AG04450 (cell line): Measurements from ENCODE around the gene NEK7. TPM values are rescaled to one million over a fixed set of nuclear protein-coding genes. Genes with fewer than 3 reads are reported as not detected.

ENCODE experiments used
- CTCF ChIA-PET: fragments of 300-600, 350-600 bp; formaldehyde crosslinking; extraction: SDS; loops from one replicate; lab custom pipeline; 2022; ENCODE audit warnings: antibody characterized with exemption, inconsistent platforms; lab: Charles Lee
- POLR2A ChIA-PET: fragments of 350-600 bp; formaldehyde crosslinking; extraction: SDS; loops from one replicate; lab custom pipeline; 2021; ENCODE audit warnings: antibody characterized with exemption, inconsistent platforms; lab: Yijun Ruan, JAX
- DNase-seq: peaks from one replicate; pipeline ENCODE4 v3.0.0-alpha.2; 2011; ENCODE audit warnings: low read depth, low spot score
- H3K27ac ChIP-seq: one replicate; pipeline ENCODE4 v1.5.1; 2012; ENCODE audit warnings: low read depth, low read length, control low read depth
- H3K27me3 ChIP-seq: one replicate; pipeline ENCODE4 v1.6.0; 2012; ENCODE audit warnings: low read length; ENCODE audit not compliant: control insufficient read depth, insufficient read depth
- H3K4me3 ChIP-seq: 2 replicates; pipeline ENCODE4 v1.5.1; 2011; ENCODE audit warnings: mild to moderate bottlenecking, low read depth, low read length, control low read depth
- H3K9me3 ChIP-seq: 2 replicates; pipeline ENCODE4 v1.5.1; 2012; ENCODE audit warnings: low read length; ENCODE audit not compliant: control insufficient read depth, insufficient read depth
- CTCF ChIP-seq: IDR thresholded peaks from 2 replicates; pipeline ENCODE4 v1.5.1; 2011; ENCODE audit warnings: low read depth, low read length, control low read depth, inconsistent platforms
- polyA plus RNA-seq: library from polyadenylated mRNA; depleted of rRNA; stranded (reverse); fragments of >200 nt; gene quantifications from 2 replicates; pipeline ENCODE4 v1.2.3, GENCODE V29; 2011

NEK7 gene
- polyA plus RNA-seq, 1 experiment = 147 TPM

GRCh38 chr1:198328458-198329032 is 171.7 kb downstream of the NEK7 start:
- CTCF ChIA-PET = no interaction called here
- POLR2A ChIA-PET = no interaction called here
- no peak for DNase-seq
- H3K27me3 ChIP-seq = no peaks in the 10 kb centered on the region
- H3K9me3 ChIP-seq = no peaks in the 10 kb centered on the region
- no peak overlapping the region for H3K4me3 ChIP-seq
- no peak for TF ChIP-seq CTCF
- no peak overlapping the region for H3K27ac ChIP-seq

DNA sequence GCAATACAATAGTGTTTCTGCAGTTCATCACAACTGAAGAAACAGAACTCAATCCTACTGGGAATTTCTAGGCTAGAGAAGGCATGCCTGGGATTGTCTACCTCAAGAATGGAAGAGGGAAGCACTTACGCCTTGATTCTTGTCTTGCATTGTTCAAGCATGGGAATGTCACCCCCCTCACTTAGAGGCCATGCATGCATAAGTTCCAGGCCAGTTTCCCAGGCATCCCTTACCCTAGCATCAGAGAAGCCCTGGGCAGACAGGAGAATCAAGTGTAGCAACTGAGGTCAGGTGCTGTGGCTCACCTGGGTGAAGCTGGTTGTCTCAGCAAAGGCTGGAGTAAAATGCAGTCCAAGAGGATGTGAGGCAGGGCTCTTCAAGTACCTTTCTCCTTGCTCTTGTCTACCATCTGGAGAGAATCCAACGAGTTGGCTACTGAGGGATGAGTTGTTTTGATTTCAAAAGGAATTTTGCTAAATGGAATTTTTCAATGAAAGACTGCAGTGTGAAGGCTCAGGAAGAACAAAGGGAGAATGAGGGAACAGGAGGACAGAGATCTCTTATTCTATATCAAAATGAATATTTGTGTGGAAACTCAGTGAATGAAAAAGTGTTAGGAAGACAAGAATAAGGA is 174.3 kb downstream of the NEK7 start:
- ChIA-PET CTCF (no interaction called here), POLR2A (no interaction called here)
- no peak for TF ChIP-seq CTCF
- H3K9me3 ChIP-seq = no peaks in the 10 kb centered on the region
- H3K4me3 ChIP-seq = no peak overlapping the region
- DNase-seq = no peak
- H3K27me3 ChIP-seq = no peaks in the 10 kb centered on the region
- no peak overlapping the region for H3K27ac ChIP-seq

GRCh38 chr1:198333744-198334143 is 176.9 kb downstream of the NEK7 start:
- CTCF ChIA-PET = no interaction called here
- H3K9me3 ChIP-seq = no peaks in the 10 kb centered on the region
- POLR2A ChIA-PET = no interaction called here
- no peak for TF ChIP-seq CTCF
- H3K27me3 ChIP-seq = no peaks in the 10 kb centered on the region
- no peak overlapping the region for H3K27ac ChIP-seq
- DNase-seq = no peak
- H3K4me3 ChIP-seq = no peak overlapping the region

- no peak for TF ChIP-seq CTCF
- Histone ChIP-seq H3K4me3 (no peak overlapping the region), H3K27ac (no peak overlapping the region), H3K9me3 (no peaks in the 10 kb centered on the region), H3K27me3 (no peaks in the 10 kb centered on the region)
- ChIA-PET POLR2A (no interaction called here), CTCF (no interaction called here)
- no peak for DNase-seq
These were observed 178.9 kb downstream of the NEK7 start for GRCh38 chr1:198335663-198336062.

- H3K4me3 ChIP-seq = no peak overlapping the region
- H3K9me3 ChIP-seq = no peaks in the 10 kb centered on the region
- ChIA-PET POLR2A (no interaction called here), CTCF (no interaction called here)
- no peak overlapping the region for H3K27ac ChIP-seq
- no peaks in the 10 kb centered on the region for H3K27me3 ChIP-seq
- TF ChIP-seq CTCF = no peak
- DNase-seq = no peak
These were observed 181.1 kb downstream of the NEK7 start for GRCh38 chr1:198337886-198338285.
